ENCODE data around the gene MYRFL. TPM values are rescaled to one million over a fixed set of nuclear protein-coding genes. Genes with fewer than 3 reads are reported as not detected.

The MYRFL gene
- total and polyA plus RNA-seq, 8 donors, result 0.06 to 2.3 (median 0.43) TPM

DNA sequence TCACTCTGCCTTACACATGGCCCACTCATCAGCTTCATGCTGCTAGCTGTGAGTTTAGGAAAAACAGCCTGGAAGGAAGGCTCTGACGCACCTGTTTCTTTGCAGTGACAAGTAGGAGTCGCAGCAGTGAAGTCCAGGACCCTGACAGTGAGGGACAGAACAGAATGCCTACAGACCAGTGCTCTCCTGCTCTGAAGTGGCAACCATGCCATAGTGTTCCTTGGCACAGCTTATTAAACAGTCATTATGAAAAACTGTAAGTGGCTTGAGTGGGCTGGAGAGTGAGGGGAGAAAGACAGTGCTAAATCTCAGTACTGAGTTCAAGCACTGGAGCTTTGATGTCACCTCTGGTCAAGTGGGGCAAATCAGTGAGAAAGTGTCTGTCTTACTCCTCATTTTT, 61.7 kb downstream of the MYRFL start:
- intact Hi-C loops (cut with DNase I), result loop anchor here in 1 of 3 donors (10.0 kb wide), 1 partner anchor 688 kb away; no protein-coding TSS in a partner anchor
- Histone ChIP-seq H3K27ac (no peak overlapping the region), H3K4me1 (no peaks in the 10 kb centered on the region), H3K36me3 (no peaks in the 10 kb centered on the region), H3K4me3 (no peak overlapping the region), H3K27me3 (no peaks in the 10 kb centered on the region), H3K9me3 (no peaks in the 10 kb centered on the region)
- no peak for TF ChIP-seq CTCF (IDR thresholded peaks at IDR 0.05)
- FAIRE-seq, result no peak
- WGBS, 2 donors, result 88 to 90% methylated on average over 2 of the region's 2 CpGs
- ATAC-seq, result no peak
- DNase-seq, result no peak

- H3K27me3 ChIP-seq, result no peaks in the 10 kb centered on the region
- H3K9me3 ChIP-seq, result no peaks in the 10 kb centered on the region
- ATAC-seq (no peak), DNase-seq (no peak), FAIRE-seq (no peak)
- H3K36me3 ChIP-seq, result no peaks in the 10 kb centered on the region
- no peak for TF ChIP-seq CTCF (IDR thresholded peaks at IDR 0.05)
- H3K4me1 ChIP-seq, result no peaks in the 10 kb centered on the region
- intact Hi-C loops (cut with DNase I), result loop anchor here in 1 of 3 donors (10.0 kb wide), 1 partner anchor 686 kb away; no protein-coding TSS in a partner anchor
- H3K27ac ChIP-seq, result no peak overlapping the region
- 96 to 97% methylated on average over 1 of the region's 1 CpG for WGBS, 2 donors
- H3K4me3 ChIP-seq, result no peak overlapping the region
These were observed 63.9 kb downstream of the MYRFL start for GRCh38 chr12:69888901-69889300.

GRCh38 chr12:69894800-69895383, 69.9 kb downstream of the MYRFL start:
- no peaks in the 10 kb centered on the region for H3K4me1 ChIP-seq
- ATAC-seq, result no peak
- 91 to 94% methylated on average over 4 of the region's 4 CpGs for WGBS, 2 donors
- H3K27ac ChIP-seq, result no peak overlapping the region
- no peaks in the 10 kb centered on the region for H3K9me3 ChIP-seq
- DNase-seq, result no peak
- no peak for FAIRE-seq
- intact Hi-C loops (cut with DNase I), result no loop called here
- H3K36me3 ChIP-seq, result no peaks in the 10 kb centered on the region
- no peak for TF ChIP-seq CTCF (IDR thresholded peaks at IDR 0.05)
- H3K27me3 ChIP-seq, result no peaks in the 10 kb centered on the region
- no peak overlapping the region for H3K4me3 ChIP-seq

GRCh38 chr12:69896653-69897381, 71.8 kb downstream of the MYRFL start:
- H3K27me3 ChIP-seq, result no peaks in the 10 kb centered on the region
- peaks cover 0 to 2% (median 0%) of the 10 kb centered on the region in 3 donors for H3K4me1 ChIP-seq
- no peak for ATAC-seq
- intact Hi-C loops (cut with DNase I), result no loop called here
- no peak for DNase-seq
- H3K27ac ChIP-seq, result no peak overlapping the region
- no peak for TF ChIP-seq CTCF (IDR thresholded peaks at IDR 0.05)
- no peak for FAIRE-seq
- H3K9me3 ChIP-seq, result no peaks in the 10 kb centered on the region
- no peaks in the 10 kb centered on the region for H3K36me3 ChIP-seq
- no peak overlapping the region for H3K4me3 ChIP-seq
- 79 to 83% methylated on average over 4 of the region's 4 CpGs for WGBS, 2 donors

DNA sequence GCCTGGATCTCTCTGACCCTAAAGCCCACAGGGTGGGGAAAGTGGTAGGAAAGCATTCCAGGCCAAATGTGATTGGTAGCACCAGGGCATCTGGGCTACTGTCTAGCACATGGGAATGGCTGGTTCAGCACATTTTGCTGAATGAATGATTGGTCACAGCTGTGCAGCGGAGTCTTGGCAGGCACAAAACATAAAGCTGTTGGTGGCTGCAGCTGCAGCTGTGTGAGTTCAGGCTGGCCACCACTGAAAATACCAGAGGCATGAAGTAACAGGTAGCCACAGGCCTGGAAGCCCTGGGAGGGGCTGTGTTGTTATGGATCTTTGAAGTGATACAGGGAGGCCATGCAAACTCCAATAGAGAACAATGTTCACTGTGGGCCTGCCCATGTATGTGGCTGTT, 72.7 kb downstream of the MYRFL start:
- intact Hi-C loops (cut with DNase I), result no loop called here
- ATAC-seq, result peak in 3 of 4 donors; percentile 34 to 76 (median 51)
- no peak for FAIRE-seq
- Histone ChIP-seq H3K9me3 (no peaks in the 10 kb centered on the region), H3K27me3 (no peaks in the 10 kb centered on the region), H3K4me1 (peaks cover 0 to 2% (median 0%) of the 10 kb centered on the region in 3 donors), H3K27ac (no peak overlapping the region), H3K4me3 (no peak overlapping the region), H3K36me3 (no peaks in the 10 kb centered on the region)
- no peak for DNase-seq
- WGBS, 2 donors, result 69 to 73% methylated on average over 1 of the region's 1 CpG
- TF ChIP-seq CTCF (IDR thresholded peaks at IDR 0.05), result no peak
